ENCODE results near the gene INKA1.

INKA1 gene

GRCh38 chr3:49786357-49787181 is 16.5 kb upstream of the INKA1 start, which contains the start of gene IP6K1:
TSS of gene IP6K1 (minus strand) at chr3:49786542. CDS start at chr3:49748040, 38,502 bp downstream.
- peak; percentile 100 for DNase-seq (ENCODE audit: low spot score)

DNA sequence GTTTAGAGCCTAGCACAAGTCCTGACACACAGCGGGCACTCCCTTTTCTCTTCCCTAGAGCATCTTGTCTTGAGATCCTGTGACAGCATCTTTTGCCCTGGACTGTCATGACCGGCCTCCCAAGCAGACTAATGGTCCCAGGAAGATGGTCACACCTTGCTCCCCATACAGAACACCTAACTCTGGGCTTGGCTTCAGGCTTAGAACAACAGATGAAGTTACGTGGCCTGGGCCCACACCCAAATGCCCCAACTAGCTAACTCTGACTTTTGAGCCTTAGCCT is 15.9 kb upstream of the INKA1 start:
- DNase-seq (ENCODE audit: low spot score) = no peak

GRCh38 chr3:49787536-49787935 is 15.5 kb upstream of the INKA1 start:
- no peak for DNase-seq (ENCODE audit: low spot score)

GRCh38 chr3:49788056-49788455 is 15.0 kb upstream of the INKA1 start:
- no peak for DNase-seq (ENCODE audit: low spot score)

DNA sequence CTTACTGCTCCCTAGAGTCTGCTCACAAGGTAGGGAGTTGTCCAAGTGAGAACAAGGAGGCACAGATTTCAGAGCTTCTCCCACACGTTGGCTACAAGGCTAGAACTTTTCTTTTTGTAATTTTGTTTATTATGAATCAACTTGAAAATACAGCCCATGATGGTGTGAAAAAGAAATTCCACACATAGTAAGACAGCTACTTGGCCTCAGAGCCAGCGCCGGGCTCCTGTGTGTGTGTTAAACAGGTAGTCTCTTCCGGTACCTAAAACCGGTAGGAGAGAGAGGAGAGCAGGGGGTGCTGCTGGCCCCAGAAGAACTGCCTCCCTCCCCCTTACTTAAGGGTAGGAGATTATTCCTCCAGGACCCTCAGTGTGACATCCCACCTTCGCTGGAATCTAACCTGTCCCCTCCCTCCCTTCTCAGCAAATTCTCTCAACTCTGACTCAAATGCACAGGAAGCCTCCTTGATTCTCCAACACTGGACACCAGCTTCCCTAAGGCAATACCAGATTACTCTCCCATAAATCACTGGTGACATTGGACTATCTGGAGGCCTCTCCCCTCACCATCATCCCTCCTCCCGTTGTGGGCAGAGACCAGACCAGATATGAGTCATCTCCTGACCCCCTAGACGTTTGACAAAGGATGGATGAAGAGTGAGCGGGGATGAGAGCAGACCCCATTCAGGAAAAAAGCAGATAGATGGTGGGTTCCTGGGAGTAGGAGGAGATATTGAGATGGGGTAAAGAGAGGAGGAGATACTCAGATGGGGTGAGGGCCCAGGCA is 12.2 kb upstream of the INKA1 start:
- DNase-seq (ENCODE audit: low spot score) = no peak

- DNase-seq (ENCODE audit: low spot score) = no peak
Measured at GRCh38 chr3:49791571-49791970, 11.5 kb upstream of the INKA1 start.

GRCh38 chr3:49792371-49793150 is 10.5 kb upstream of the INKA1 start:
- no peak for DNase-seq (ENCODE audit: low spot score)

GRCh38 chr3:49793486-49794085 is 9.5 kb upstream of the INKA1 start:
- DNase-seq (ENCODE audit: low spot score) = no peak

DNA sequence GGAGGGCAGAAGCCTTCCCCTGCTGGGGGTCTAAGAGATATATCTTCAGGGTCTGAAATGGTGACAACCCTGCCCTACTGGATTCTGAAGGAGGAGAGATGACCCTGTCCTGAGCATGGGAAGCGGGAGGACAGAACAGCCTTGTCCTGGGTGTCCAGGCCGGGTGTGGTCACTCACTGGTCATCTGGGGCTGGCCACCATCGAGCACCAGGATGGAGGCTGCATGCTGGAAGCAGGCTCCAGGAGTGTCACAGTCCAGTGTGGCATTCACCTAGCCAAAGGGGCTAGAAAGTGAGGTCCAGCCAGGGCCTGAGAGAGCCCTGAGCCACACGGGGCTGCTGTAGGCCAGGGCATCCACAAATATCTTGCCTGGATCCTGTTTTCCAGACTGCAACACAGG is 8.6 kb upstream of the INKA1 start:
- DNase-seq (ENCODE audit: low spot score) = no peak

GRCh38 chr3:49794926-49795905 is 7.8 kb upstream of the INKA1 start:
- DNase-seq (ENCODE audit: low spot score) = no peak

GRCh38 chr3:49799105-49799504 is 4.0 kb upstream of the INKA1 start:
- no peak for DNase-seq (ENCODE audit: low spot score)

DNA sequence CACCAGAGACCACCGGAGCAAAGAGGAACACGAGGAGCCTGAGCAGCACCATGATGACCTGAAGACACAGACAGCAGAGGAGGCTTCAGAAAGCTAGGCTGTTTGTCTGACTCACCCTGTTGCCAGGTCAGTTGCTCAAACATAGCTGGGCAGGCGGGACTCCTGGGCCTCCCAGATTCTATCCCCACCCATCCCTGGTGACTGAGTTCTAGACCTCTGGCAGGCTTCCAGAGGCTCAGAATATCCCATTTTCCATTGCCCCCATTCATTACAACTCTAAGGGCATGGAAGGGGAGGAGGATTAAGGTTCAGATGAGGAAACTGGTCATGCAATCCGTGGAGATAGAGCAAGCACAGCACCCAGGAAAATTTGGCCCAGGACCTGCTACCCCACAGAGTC is 3.3 kb upstream of the INKA1 start, which contains the start of gene CDHR4:
TSS of gene CDHR4 (minus strand) at position 113 of the 400 bp plus-strand sequence. CDS start at position 52, 61 bp downstream.
- no peak for DNase-seq (ENCODE audit: low spot score)

DNA sequence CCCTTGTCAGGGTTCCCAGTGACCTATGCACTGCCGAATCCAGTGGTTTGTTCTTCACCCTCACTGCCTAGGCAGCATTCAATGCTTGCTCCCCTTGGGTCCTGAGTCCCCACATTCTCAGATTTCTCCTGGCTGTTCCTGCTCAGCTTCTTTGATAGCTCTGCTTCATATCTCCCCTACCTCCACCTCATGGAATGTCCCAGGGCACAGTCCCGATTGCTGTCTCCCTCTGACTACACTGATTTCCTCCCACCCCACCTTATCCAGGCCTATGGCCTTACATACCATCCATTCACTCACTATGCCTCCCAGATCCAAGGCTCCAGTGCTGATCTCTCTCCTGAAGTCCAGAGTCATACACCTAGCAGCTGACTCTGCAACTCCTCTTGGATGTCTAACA is 1.9 kb upstream of the INKA1 start:
- DNase-seq (ENCODE audit: low spot score) = no peak

- no peak for DNase-seq (ENCODE audit: low spot score)
Measured at GRCh38 chr3:49803465-49804140, 542 bp downstream of the INKA1 start.

GRCh38 chr3:49804141-49805041 is 1.3 kb downstream of the INKA1 start:
- DNase-seq (ENCODE audit: low spot score) = no peak

GRCh38 chr3:49805367-49805782 is 2.3 kb downstream of the INKA1 start:
- no peak for DNase-seq (ENCODE audit: low spot score)

- no peak for DNase-seq (ENCODE audit: low spot score)
Measured at GRCh38 chr3:49805897-49806701, 3.0 kb downstream of the INKA1 start.

- DNase-seq (ENCODE audit: low spot score) = no peak
Measured at GRCh38 chr3:49806850-49807249, 3.8 kb downstream of the INKA1 start.

Measured in putamen (tissue), 1 donor.